C4-2B (cell line): ENCODE data around the gene VAPA.

Source experiments
- ZFX ChIP-seq: fragments of 450-650 bp; IDR thresholded peaks from 2 replicates; pipeline ENCODE4 v1.6.1; 2017
- TF ChIP-seq, protein P1 (sequence below): fragments of 450-650 bp; conservative IDR thresholded peaks from 2 replicates; pipeline ENCODE4 v1.5.1; 2017; ENCODE audit warnings: mild to moderate bottlenecking

DNA sequence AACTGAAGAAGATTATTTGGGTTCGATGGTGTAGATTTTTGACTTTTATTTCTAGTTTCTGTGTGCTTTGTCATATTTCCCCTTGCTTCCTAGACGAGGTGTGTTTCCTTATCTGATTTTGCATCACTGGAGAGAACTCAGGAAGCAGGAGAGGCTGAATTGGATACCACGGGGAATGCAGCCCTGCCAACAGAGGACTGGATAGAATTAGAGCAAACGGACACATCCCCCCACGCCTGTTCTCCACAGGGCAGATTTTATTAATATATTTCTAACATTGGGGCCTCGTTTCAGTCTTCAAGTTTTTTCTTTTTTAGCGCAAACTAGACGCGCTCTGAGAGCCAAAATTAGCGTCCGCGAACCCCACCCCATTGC lies 678 bp upstream of the VAPA start:
- TF ChIP-seq, protein P1, sequence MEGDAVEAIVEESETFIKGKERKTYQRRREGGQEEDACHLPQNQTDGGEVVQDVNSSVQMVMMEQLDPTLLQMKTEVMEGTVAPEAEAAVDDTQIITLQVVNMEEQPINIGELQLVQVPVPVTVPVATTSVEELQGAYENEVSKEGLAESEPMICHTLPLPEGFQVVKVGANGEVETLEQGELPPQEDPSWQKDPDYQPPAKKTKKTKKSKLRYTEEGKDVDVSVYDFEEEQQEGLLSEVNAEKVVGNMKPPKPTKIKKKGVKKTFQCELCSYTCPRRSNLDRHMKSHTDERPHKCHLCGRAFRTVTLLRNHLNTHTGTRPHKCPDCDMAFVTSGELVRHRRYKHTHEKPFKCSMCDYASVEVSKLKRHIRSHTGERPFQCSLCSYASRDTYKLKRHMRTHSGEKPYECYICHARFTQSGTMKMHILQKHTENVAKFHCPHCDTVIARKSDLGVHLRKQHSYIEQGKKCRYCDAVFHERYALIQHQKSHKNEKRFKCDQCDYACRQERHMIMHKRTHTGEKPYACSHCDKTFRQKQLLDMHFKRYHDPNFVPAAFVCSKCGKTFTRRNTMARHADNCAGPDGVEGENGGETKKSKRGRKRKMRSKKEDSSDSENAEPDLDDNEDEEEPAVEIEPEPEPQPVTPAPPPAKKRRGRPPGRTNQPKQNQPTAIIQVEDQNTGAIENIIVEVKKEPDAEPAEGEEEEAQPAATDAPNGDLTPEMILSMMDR: no peak
- TF ChIP-seq ZFX: no peak
